ENCODE data around the gene ARNT2.

ARNT2 gene

DNA sequence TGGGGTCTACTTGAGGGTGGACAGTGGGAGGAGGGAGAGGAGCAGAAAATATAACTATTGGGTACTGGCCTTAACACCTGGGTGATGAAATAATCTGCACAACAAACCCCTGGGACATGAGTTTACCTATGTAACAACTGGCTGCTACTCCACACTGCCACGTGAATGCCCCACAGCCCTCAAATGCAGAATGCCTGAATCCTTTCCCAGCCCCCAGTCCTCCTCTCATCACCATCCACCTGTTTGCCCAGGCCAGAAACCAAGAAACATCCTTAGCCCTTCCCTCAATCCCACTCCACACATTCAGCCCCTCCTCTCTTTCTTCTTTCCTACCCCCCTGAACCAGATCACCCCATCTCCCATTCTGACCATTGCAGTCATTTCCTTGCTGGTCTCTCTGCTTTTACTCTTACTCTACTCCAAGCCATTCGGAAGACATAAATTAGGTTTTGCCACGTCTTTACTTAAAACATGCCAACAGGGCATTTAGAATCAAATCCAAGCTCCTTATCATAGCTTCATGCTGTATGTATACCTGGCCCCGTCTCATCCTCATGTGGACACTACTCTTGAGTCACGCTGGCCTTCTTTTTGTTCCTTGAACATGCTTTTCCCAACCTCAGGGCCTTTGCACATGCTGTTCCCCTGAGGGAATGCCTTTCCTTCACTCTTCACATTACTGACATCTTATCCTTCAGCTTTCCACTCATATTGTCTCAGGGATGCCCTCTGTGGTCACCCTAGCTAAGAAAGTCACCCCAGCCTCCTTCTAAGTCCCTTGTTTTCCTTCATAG is 153.5 kb downstream of the ARNT2 start:
- no peak for DNase-seq (ENCODE audit: low read depth)

DNA sequence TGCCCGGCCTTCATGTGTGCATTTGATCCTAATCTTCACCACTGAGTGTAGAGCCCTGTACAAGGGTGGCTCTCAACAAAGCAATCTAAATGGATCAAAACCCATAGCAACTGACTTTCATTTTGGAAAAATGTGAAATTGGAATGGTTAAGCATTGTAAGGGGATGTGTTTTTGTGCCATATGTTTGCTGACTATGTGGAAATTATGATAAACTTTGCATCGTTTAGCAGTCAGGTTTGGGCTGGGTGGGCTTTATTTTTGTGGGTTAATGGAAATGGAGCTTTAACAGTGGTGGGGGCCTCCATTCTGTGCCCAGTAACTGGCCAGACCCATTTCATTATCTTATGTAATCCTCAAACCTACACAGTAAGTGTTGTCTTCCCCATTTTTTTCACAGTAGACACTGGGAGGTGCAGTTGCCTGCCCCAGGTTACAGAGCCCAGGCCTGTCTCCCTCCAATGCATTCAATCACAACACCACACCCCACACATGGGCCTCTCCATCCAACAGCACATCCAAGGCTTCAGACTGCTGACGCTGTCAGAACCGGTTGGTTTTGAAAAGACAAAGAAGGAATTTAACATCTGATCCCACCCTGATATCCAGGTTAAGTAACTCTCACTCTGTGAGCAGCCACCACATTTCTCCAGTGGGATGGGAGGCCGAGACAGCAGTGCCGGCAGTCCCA is 154.6 kb downstream of the ARNT2 start:
- DNase-seq (ENCODE audit: low read depth) = no peak

DNA sequence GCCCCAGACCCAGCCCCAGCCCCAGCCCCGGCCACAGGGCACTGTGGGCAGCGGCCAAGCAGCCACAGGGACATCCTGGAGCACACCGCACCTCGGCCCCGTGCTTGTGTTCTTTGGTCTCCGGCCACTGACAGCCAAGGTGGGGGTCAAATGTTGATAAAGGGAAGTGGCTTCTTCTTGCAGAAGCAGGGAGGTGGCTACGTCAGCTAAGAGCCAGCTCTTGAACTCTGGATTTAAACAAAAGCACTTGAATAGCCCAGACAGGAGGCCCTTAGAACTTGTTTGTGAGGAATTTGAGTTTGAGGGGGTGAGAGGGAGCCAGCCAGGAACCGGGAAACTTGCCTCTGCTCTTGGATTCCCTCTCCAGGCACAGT is 155.1 kb downstream of the ARNT2 start:
- no peak for DNase-seq (ENCODE audit: low read depth)

DNA sequence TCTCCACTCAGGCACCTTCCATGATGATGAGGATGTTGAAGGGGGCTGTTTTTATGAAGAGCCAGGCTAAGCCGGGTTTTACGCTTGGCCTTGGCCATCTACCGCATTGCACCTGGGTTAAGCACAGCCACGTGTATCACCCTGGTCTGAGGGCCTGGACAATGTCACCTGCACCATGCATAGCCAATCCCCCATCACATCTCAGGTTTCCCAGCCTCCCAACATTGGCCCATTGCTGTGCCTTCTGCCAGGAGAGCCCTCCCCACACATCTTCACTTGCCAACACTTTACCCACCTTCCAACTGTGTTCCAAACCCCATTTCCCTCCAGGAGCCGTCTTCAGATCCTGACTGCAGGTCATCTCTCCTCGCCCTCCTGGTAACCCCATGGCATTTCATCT is 155.6 kb downstream of the ARNT2 start:
- no peak for DNase-seq (ENCODE audit: low read depth)

DNA sequence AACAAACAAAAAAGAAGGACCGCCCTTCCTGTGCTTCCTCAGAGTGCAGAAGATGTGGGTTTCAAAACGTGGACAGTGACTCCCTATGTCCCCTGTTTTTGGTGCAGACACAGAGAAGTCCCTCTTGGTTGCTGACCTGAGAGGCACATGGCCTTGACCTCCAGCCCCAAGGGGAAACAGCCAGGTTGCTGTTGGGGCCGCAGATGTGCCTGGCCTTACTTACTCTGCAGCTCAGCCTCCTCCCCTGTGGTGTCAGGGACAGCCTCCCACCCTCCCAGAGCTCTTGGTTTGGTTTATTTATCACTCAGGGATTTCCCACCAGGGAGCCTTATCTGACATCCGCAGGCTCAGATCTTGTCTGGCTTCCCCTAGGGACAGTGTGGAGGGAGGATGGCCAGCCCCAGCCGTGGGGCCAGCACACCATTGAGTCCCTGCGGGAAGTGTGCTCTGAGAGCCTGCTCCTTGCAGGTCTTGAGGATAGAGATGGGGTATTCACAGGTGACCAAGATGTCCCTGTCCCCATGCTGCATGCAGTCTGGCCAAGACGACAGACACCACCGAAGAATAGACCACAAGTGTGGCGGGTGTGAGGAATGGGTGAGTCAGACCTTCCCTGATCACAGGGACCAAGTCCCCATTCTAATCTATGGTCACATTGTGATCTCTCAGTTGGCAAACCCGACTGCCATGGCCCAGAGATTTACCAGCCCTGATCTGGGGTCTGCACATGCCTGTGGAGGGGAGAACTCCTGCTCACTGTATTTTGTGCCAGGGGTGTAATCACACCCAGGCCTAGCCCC is 156.6 kb downstream of the ARNT2 start:
- DNase-seq (ENCODE audit: low read depth) = no peak

DNA sequence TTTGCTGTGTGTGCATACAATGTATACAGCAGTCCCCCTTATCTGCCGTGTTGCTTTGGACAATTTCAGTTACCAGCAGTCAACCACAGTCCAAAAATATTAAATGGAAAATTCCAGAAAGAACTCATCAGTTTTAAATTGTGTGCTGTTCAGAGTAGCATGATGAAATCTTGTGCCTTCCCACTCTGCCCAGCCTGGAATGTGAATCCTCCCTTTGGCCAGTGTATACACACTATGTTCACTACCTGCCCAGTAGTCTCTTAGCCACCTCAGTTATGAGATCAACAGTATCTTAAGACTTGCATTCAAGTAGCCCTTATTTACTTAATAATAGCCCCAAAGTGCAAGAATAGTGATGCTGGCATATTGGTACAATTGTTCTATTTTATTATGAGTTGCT is 157.3 kb downstream of the ARNT2 start:
- DNase-seq (ENCODE audit: low read depth) = no peak

DNA sequence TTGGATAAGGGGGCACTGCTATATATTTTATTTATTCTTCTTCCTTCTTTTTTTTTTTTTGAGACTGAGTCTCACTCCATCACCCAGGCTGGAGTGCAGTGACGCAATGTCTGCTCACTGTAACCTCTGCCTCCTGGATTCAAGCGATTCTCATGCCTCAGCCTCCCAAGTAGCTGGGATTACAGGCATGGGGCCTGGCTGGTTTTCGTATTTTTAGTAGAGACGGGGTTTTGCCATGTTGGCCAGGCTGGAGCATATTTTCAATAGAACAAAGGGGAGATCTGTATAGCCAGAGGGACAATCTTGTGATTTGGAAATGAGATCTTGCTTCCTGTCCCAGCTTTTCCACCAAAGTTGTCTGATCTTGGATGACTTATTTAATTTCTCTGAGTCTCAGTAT is 157.9 kb downstream of the ARNT2 start:
- peak; percentile 62 for DNase-seq (ENCODE audit: low read depth)

DNA sequence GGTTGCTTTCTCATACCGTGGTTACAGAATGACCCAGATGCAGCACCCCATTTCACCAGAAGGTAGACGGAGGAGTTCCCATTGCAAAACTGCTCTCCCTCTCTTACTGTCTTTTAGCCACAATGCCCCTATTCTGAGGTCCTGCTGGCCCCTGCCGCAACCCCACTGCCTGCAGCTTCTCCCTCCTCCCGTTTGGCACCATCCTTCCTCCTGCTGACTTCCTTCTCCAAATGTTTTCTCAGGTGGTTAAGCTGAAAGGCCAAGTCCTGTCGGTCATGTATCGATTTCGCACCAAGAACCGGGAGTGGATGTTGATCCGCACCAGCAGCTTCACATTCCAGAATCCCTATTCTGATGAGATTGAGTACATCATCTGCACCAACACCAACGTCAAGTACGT is 158.7 kb downstream of the ARNT2 start:
- DNase-seq (ENCODE audit: low read depth) = no peak

DNA sequence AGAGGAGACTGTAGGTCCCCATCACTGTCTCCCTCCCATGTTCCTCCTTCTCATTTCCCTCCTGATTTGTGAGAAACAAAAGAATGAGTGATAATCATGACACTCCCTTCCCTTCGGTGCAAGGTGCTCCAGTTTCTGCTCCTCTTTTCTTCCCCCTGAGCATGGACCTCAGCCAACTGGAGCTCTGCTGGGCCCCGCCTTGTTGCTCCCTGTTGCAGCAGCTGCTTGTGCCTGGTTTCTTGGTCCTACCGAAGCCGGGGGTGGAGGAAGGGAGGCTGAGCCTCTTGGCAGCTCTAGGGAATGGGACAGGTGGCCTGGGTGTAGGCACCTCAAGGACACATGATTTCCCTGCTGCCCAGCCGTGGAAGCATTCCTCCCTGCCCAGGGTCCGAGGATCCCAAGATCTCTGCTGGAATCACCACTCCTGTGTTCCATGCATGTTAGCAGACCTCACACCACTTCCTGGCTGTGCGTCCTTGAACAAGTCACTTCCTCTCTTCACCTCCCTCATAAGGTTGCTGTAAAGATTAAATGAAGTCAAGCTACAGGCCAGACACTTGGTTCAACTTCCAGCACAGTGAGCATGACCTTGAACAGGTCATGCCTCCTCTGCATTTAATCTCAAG is 159.3 kb downstream of the ARNT2 start:
- DNase-seq (ENCODE audit: low read depth) = no peak

DNA sequence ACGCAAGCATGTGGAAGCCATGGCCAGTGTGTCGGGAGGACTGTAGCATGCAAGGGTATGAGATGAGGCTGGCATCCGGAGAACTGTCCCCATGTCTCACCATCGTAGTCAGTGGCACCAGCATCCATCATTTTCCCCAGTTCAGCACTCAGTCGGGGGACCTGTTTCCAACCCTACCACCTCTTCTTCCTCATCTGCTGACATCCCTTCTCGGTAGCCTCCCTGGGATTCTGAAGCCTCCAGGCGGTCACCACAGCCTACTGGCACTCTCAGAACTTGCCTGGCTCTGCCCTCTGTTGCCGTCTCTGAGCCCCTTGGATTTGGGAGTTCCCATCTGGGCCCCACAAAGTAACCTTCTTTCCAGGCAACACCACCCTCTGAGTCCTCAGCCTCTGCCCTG is 159.9 kb downstream of the ARNT2 start:
- DNase-seq (ENCODE audit: low read depth) = no peak

DNA sequence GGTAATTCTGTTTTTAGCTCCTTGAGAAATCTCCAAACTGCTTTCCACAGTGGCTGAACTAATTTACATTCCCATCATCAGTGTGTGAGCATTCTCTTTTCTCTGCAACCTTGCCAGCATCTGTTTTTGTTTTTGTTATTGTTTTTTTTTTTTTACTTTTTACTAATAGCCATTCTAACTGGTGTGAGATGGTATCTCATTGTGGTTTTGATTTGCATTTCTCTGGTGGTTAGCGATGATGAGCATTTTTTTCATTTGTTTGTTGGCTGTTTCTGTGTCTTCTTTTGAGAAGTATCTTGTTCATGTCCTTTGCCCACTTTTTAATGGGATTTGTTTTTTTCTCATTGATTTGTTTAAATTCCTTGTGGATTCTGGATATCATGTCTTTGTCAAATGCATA is 161.2 kb downstream of the ARNT2 start:
- DNase-seq (ENCODE audit: low read depth) = peak; percentile 41

DNA sequence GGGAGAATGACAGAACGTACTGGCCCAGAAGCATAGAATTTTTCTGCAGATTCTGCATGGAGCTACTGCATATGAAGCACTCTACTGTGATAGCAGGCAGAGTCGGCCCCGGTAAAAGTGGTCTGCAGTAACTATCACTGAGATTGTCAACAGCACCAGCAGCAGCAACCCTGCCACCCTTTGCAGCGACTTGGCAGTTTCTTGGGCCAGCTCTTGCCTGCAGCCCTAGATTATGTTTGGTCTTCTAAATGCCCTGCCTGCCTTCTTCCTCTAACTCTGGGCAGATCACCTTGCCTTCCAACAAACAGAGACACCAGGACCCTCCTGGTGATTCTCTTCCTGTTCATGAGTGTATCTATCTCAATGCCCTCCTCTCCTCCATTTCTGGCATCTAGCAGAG is 161.8 kb downstream of the ARNT2 start:
- no peak for DNase-seq (ENCODE audit: low read depth)

DNA sequence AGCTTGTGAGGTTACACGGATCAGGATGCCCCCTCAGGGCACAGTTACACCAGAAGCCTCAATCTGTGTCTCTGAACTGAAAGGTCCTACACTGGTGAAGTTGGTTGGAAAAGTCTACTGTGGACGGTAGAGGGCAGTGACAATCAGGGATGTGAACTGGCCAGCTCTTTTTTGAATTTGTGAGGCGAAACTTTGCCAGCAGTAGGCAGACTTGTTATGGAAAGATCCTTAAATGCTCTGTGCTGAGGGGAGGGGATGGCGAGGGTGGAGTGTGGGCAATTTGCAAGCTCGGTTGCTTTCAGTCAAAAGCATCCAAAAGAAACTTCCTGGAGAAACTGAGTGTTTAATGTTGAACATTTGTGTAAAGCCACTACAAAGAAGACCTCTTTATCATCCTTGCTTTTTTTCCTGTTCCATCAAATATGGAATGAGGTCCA is 163.6 kb downstream of the ARNT2 start:
- DNase-seq (ENCODE audit: low read depth) = peak; percentile 87

DNA sequence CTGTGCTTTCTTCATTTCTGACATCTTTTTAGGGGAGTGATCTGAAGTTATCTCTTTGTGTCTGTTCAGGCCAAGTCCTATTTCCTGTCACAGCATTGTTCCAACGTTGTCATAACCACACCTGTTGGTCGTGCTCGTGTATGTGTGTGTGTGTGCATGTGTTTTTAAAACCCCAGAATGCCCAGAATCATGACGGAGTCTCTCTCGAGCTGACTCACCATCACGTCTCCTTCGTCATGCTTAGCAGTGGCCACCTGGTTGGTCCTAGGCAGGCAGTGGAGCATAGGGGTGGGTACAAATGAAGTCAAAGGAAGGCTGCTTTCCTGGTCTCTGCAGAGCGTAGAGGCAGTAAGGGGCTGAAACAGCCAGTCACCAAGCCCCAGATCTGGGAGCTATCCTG is 164.1 kb downstream of the ARNT2 start:
- DNase-seq (ENCODE audit: low read depth) = no peak

DNA sequence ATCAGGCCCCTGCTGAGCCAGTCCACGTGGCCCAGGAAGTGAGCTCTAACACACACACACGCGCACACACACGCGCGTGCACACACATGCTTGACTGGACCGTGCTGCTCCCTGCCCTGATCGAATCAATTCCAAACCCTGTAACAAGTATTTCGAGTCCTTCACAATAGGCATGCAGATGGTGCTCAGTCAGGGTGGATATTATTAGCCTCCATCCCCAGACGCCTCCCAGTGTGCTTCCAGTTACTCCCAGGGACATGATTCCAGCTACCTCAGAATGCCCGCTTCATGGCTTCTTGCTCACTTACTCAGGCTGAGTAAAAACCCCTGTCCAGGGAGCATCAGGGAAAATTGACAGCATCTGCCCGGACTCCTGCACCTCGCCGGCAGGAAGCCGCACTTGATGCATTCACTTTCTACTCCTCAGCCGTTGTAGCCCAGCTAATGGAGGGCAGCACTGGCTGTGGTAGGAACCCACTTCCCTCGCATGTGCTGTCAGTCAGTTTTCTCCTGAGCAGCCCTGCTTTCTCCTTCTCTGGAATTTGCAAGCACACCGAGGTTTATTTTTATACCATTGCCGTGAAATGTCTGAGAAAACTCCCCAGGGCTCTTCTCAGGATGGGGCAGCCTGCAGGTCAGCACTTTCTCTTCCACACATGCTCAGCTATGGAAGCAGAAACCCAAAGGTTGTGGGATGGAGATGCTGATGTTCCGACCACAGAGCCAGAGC is 164.9 kb downstream of the ARNT2 start:
- no peak for DNase-seq (ENCODE audit: low read depth)

DNA sequence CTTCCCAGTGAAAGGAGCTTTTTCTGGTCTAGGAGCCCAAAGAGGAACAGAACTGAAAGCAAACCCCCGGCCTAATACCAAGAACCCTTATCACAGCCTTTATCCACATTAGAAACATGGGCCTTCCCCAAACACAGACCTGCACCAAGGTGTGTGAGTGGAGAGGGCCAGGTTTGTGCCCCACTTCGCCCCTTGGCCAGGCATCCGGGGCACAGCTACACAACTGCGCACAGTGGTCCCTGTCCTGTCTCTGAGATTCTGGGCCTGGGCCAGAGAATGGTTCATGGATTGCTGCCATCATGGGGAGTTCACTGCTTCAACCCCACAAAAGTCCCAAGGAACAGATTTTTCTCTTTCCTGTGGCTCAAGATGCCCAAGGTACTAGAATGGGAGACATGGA is 165.5 kb downstream of the ARNT2 start:
- DNase-seq (ENCODE audit: low read depth) = no peak

DNA sequence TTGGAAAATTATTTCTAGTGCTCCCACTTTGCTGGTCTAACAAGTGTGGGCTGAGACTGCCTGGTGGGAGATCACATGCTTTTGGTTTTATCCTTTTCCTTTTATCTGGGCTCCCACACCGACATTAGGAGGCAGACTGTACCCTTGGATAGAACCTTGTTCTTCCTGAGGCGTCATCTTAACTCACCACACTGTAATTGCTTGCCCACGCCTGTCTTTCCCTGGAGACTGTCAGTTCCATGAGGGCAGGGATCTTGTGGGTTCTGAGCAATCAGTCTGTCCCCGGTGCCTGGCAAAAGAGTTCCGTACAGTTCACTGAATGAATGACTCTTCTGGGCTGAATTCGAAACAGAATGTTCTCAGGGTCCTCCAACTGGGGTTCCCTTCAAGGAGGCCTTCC is 166.4 kb downstream of the ARNT2 start:
- DNase-seq (ENCODE audit: low read depth) = no peak

DNA sequence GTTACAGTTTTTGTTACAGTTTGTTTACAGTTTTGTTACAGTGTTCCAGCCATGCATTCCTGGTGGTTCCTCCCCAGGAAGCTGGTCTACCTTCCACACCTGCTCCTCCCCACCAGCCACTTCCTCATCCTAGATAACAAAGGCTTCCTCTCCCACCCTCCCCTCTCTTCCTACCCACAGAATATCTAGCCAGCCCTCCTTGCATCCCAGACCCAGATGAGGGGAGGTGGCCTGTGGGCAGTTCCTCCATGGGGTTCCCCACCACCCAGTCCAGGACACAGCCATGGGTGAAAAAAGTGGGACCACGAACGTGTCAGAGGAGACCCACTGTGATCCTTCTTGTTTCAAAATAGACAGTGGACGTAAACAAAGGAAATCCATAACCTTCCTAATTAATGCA is 168.2 kb downstream of the ARNT2 start:
- no peak for DNase-seq (ENCODE audit: low read depth)

DNA sequence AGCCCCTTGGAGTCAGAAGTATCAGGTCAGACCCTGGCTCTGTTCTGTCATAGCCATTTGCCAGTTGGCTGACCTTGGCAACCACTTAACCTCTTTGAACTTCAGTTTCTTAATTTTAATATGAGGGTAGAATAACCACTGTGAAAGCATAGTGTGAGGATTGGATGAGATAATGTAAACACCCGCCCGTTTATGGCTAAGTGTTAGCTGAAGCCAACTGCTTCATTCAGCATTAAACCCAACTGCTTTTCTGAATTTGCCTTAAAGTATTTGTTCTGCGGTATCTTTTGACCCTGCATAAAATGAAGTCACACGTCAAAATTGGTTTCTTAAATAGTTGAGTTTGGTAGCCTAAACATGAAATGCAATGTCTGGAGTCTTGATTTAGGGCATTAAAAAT is 169.4 kb downstream of the ARNT2 start:
- DNase-seq (ENCODE audit: low read depth) = no peak

DNA sequence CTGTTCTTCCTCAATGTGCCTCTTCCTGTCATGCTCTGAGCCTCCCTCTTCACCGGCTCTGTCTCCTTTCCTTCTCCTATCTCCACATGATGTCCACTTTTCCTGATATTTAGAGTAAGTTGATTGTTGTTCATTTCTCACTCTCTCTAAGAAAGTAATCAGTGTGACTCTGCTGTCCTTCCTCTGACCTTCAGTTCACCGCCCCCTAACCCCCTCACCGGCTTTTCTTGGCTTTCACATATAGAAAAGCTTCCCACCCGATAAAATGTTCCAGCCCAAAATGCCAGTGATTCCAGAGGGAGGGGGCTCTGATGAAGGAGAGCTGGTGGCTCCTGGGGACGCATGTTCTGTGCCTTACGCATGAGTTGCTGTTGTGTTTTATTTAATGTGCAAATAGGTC is 170.4 kb downstream of the ARNT2 start:
- DNase-seq (ENCODE audit: low read depth) = no peak

DNA sequence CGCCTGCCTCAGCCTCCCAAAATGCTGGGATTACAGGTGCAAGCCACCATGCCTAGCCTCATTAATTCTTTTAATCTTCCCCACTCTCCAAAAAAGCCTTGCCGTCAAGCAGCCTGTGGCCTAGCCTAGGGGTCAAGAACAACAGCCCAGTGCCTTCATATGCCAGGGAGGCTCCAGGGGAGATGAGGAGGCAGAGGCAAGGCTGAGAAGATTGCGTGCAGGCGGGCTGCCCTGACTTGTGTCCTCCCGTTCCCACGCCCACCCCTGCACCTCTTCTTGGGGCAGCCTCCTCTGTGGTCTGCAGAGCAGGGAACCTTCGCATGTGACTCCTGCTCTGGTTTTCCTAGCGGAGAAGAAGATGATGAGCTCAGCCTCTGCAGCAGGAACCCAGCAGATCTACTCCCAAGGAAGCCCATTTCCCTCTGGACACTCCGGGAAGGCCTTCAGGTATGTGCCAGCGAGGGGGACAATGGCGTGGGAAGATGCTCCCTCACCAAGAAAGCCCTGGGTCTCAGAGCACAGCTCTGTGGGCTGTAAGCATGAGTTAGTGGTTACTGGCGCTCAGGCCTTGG is 172.4 kb downstream of the ARNT2 start:
- DNase-seq (ENCODE audit: low read depth) = no peak

All from fibroblast of gingiva (primary cell).